22Rv1 (cell line): ENCODE data around the gene MISP.

Experiments
- H3K27ac ChIP-seq: fragments of 450-650 bp; 2 replicates; pipeline ENCODE4 v1.5.1; 2017
- CTCF ChIP-seq: fragments of 450-650 bp; IDR thresholded peaks from 2 replicates; pipeline ENCODE4 v1.5.1; 2017; ENCODE audit warnings: mild to moderate bottlenecking
- ZFX ChIP-seq: fragments of 450-650 bp; IDR thresholded peaks from 2 replicates; pipeline ENCODE4 v1.6.1; 2017; ENCODE audit warnings: antibody characterized with exemption, borderline replicate concordance

MISP gene

GRCh38 chr19:763181-763580, 12.3 kb downstream of the MISP start:
- H3K27ac ChIP-seq: no peak overlapping the region
- TF ChIP-seq ZFX: no peak
- TF ChIP-seq CTCF: no peak

GRCh38 chr19:763869-764268, 13.0 kb downstream of the MISP start:
- no peak overlapping the region for H3K27ac ChIP-seq
- TF ChIP-seq CTCF: no peak
- no peak for TF ChIP-seq ZFX

GRCh38 chr19:764301-764700, 13.4 kb downstream of the MISP start:
- TF ChIP-seq ZFX: no peak
- TF ChIP-seq CTCF: no peak
- H3K27ac ChIP-seq: no peak overlapping the region

- no peak overlapping the region for H3K27ac ChIP-seq
- no peak for TF ChIP-seq ZFX
- TF ChIP-seq CTCF: no peak
These were observed 14.3 kb downstream of the MISP start for GRCh38 chr19:765179-765738.

GRCh38 chr19:768424-768823, 17.5 kb downstream of the MISP start:
- no peak for TF ChIP-seq CTCF
- TF ChIP-seq ZFX: no peak
- no peak overlapping the region for H3K27ac ChIP-seq

- H3K27ac ChIP-seq: no peak overlapping the region
- no peak for TF ChIP-seq ZFX
- no peak for TF ChIP-seq CTCF
These were observed 18.7 kb downstream of the MISP start for GRCh38 chr19:769616-770015.

- TF ChIP-seq ZFX (no peak), CTCF (peak; percentile 30)
- no peak overlapping the region for H3K27ac ChIP-seq
These were observed 20.4 kb downstream of the MISP start for GRCh38 chr19:771332-771785.
